ENCODE results near the gene BSND. TPM values are rescaled to one million over a fixed set of nuclear protein-coding genes. Genes with fewer than 3 reads are reported as not detected.

The BSND gene
- total RNA-seq, 1 experiment from 2014 or later: not detected

DNA sequence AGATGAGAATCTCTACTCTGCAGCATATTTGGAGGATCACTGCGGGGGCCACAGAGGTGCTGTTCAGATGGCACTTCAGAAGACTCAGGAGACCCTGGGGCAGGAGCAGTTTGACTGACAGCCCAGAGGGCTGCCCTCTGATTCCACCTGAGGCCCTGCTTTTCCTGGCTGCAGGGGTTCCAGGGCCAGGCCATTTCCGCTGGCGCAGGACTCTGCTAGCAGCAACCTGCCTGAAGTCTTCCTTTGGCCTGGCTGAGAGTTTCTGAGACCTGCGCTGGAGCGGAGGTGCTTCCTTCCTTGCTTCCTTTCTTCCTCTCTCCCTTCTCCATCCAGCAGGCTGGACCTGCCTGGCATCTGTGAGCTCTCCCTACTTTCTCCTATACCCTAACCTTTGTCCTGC, 52.4 kb downstream of the BSND start:
- no peak overlapping the region for H2AFZ ChIP-seq (ENCODE audit: low read length)
- H3K27ac ChIP-seq (ENCODE audit: low read length): no peak overlapping the region
- no peaks in the 10 kb centered on the region for H3K36me3 ChIP-seq (ENCODE audit: low read depth, low read length)
- intact Hi-C loops (cut with micrococcal nuclease): no loop called here
- H3K9ac ChIP-seq (ENCODE audit: low read length): no peak overlapping the region
- no peaks in the 10 kb centered on the region for H3K9me2 ChIP-seq (replicated peaks; ENCODE audit: low read length)
- no TSS peak for BruUV-seq (replicated peaks)
- H3K4me3 ChIP-seq (ENCODE audit: low read length): no peak overlapping the region
- H3K4me2 ChIP-seq (ENCODE audit: low read length): no peak overlapping the region
- ChIA-PET POLR2A (ENCODE audit: unreplicated experiment) (no interaction called here), CTCF (no interaction called here)
- DNase-seq (no peak), ATAC-seq (no peak)
- no peaks in the 10 kb centered on the region for H3K79me2 ChIP-seq (ENCODE audit: low read length)
- no peak for TF ChIP-seq EZH2 (IDR thresholded peaks at IDR 0.05; ENCODE audit: low read length, unreplicated experiment)
- no peak for TF ChIP-seq EZH2phosphoT487 (IDR thresholded peaks at IDR 0.05; ENCODE audit: borderline replicate concordance, low read length)
- TF ChIP-seq, protein P1, sequence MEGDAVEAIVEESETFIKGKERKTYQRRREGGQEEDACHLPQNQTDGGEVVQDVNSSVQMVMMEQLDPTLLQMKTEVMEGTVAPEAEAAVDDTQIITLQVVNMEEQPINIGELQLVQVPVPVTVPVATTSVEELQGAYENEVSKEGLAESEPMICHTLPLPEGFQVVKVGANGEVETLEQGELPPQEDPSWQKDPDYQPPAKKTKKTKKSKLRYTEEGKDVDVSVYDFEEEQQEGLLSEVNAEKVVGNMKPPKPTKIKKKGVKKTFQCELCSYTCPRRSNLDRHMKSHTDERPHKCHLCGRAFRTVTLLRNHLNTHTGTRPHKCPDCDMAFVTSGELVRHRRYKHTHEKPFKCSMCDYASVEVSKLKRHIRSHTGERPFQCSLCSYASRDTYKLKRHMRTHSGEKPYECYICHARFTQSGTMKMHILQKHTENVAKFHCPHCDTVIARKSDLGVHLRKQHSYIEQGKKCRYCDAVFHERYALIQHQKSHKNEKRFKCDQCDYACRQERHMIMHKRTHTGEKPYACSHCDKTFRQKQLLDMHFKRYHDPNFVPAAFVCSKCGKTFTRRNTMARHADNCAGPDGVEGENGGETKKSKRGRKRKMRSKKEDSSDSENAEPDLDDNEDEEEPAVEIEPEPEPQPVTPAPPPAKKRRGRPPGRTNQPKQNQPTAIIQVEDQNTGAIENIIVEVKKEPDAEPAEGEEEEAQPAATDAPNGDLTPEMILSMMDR (conservative IDR thresholded peaks at IDR 0.05; ENCODE audit: low read depth, low read length): no peak
- H3K4me1 ChIP-seq (ENCODE audit: insufficient read depth, low read length): no peaks in the 10 kb centered on the region
- H3F3A ChIP-seq (ENCODE audit: low read length, unreplicated experiment): no peaks in the 10 kb centered on the region
- H3K9me3 ChIP-seq (ENCODE audit: low read length): no peaks in the 10 kb centered on the region
- no peaks in the 10 kb centered on the region for H3K27me3 ChIP-seq (ENCODE audit: low read length)
- no peaks in the 10 kb centered on the region for H4K20me1 ChIP-seq (ENCODE audit: low read length)

DNA sequence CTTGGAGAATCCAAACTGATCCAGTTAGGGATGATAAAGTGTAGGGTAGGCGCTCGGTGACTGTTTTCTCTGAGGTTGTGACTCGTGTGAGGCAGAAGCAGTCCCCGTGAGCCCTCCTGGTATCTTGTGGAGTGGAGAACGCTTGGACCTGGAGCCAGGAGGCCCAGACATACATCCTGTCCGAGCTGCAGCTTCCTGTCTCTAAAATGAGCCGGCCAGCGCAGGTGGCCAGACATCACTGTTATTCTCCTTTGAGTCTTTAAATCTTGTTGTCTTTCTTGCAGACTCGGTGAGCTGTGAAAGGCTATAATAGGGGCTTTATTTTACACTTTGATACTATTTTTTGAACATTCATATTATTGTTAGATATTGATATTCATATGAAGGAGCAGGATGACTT, 52.9 kb downstream of the BSND start:
- DNase-seq (no peak), ATAC-seq (no peak)
- H3K9me2 ChIP-seq (replicated peaks; ENCODE audit: low read length): no peaks in the 10 kb centered on the region
- no peaks in the 10 kb centered on the region for H3K27me3 ChIP-seq (ENCODE audit: low read length)
- ChIA-PET POLR2A (ENCODE audit: unreplicated experiment) (no interaction called here), CTCF (no interaction called here)
- no peak overlapping the region for H2AFZ ChIP-seq (ENCODE audit: low read length)
- H3F3A ChIP-seq (ENCODE audit: low read length, unreplicated experiment): no peaks in the 10 kb centered on the region
- no peaks in the 10 kb centered on the region for H3K79me2 ChIP-seq (ENCODE audit: low read length)
- H3K9me3 ChIP-seq (ENCODE audit: low read length): no peaks in the 10 kb centered on the region
- H3K4me3 ChIP-seq (ENCODE audit: low read length): no peak overlapping the region
- TF ChIP-seq EZH2 (IDR thresholded peaks at IDR 0.05; ENCODE audit: low read length, unreplicated experiment) (no peak), EZH2phosphoT487 (IDR thresholded peaks at IDR 0.05; ENCODE audit: borderline replicate concordance, low read length) (no peak)
- TF ChIP-seq, protein P1 (conservative IDR thresholded peaks at IDR 0.05; ENCODE audit: low read depth, low read length): no peak
- H3K4me2 ChIP-seq (ENCODE audit: low read length): no peak overlapping the region
- no peak overlapping the region for H3K9ac ChIP-seq (ENCODE audit: low read length)
- H3K27ac ChIP-seq (ENCODE audit: low read length): no peak overlapping the region
- no peaks in the 10 kb centered on the region for H3K4me1 ChIP-seq (ENCODE audit: insufficient read depth, low read length)
- BruUV-seq (replicated peaks): no TSS peak
- no peaks in the 10 kb centered on the region for H4K20me1 ChIP-seq (ENCODE audit: low read length)
- H3K36me3 ChIP-seq (ENCODE audit: low read depth, low read length): no peaks in the 10 kb centered on the region
- intact Hi-C loops (cut with micrococcal nuclease): no loop called here

DNA sequence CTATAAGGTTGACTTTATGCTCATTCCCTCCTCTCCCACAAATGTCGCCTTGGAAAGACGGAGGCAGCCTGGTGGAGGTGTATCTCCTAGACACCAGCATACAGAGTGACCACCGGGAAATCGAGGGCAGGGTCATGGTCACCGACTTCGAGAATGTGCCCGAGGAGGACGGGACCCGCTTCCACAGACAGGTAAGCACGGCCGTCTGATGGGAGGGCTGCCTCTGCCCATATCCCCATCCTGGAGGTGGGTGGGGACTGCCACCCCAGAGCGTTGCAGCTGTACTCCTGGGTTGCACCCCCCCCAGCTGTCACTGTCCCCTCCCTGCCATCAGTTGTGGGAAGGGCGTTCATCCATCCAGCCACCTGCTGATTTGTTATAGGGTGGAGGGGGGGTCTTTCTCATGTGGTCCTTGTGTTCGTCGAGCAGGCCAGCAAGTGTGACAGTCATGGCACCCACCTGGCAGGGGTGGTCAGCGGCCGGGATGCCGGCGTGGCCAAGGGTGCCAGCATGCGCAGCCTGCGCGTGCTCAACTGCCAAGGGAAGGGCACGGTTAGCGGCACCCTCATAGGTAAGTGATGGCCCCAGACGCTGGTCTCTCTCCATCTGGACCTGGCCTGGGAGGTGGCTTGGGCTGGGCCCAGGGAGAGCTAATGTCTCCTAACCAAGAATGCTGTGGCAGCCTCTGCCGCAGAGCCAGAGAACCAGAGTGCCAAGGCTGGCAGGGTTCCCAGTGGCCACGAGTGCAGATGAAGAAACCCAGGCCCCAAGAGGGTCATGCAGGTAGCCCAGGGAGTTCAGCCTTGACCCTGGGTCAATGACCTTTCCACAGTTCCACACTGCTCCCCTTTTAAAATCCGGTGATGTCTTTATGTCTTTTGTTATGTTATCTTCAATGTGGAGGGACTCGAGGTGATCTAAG, 53.7 kb downstream of the BSND start:
- no peaks in the 10 kb centered on the region for H3K9me3 ChIP-seq (ENCODE audit: low read length)
- no peaks in the 10 kb centered on the region for H3F3A ChIP-seq (ENCODE audit: low read length, unreplicated experiment)
- ChIA-PET POLR2A (ENCODE audit: unreplicated experiment) (no interaction called here), CTCF (no interaction called here)
- H3K4me3 ChIP-seq (ENCODE audit: low read length): no peak overlapping the region
- no peak overlapping the region for H2AFZ ChIP-seq (ENCODE audit: low read length)
- H3K9ac ChIP-seq (ENCODE audit: low read length): no peak overlapping the region
- ATAC-seq (no peak), DNase-seq (no peak)
- H3K79me2 ChIP-seq (ENCODE audit: low read length): no peaks in the 10 kb centered on the region
- no peak overlapping the region for H3K27ac ChIP-seq (ENCODE audit: low read length)
- H4K20me1 ChIP-seq (ENCODE audit: low read length): no peaks in the 10 kb centered on the region
- H3K36me3 ChIP-seq (ENCODE audit: low read depth, low read length): no peaks in the 10 kb centered on the region
- no peaks in the 10 kb centered on the region for H3K9me2 ChIP-seq (replicated peaks; ENCODE audit: low read length)
- intact Hi-C loops (cut with micrococcal nuclease): no loop called here
- no peaks in the 10 kb centered on the region for H3K4me1 ChIP-seq (ENCODE audit: insufficient read depth, low read length)
- no peak for TF ChIP-seq EZH2phosphoT487 (IDR thresholded peaks at IDR 0.05; ENCODE audit: borderline replicate concordance, low read length)
- no peak for TF ChIP-seq EZH2 (IDR thresholded peaks at IDR 0.05; ENCODE audit: low read length, unreplicated experiment)
- TF ChIP-seq, protein P1 (conservative IDR thresholded peaks at IDR 0.05; ENCODE audit: low read depth, low read length): no peak
- no peak overlapping the region for H3K4me2 ChIP-seq (ENCODE audit: low read length)
- no TSS peak for BruUV-seq (replicated peaks)
- no peaks in the 10 kb centered on the region for H3K27me3 ChIP-seq (ENCODE audit: low read length)

Measured in PC-3 (cell line).